IgD-negative memory B cell (primary cell): ENCODE data around the gene MYPOP. TPM values are rescaled to one million over a fixed set of nuclear protein-coding genes. Genes with fewer than 3 reads are reported as not detected.
A peak's percentile ranks its signal among the peaks of the same experiment; 100 is the strongest.
"Not testable (repeated sequence)": the region's sequence is repeated elsewhere in the genome, so short reads cannot be mapped to it uniquely, and the experiment has no call there.

Experiments used
- H3K27ac Mint-ChIP-seq, 3 donors: one replicate each; pipeline ENCODE4 v1.8.0; 2020 to 2022; ENCODE audit warnings: mild to moderate bottlenecking in 3 of 3, mixed read lengths in 3 of 3, moderate library complexity in 1 of 3
- H3K27me3 Mint-ChIP-seq: one replicate; pipeline ENCODE4 v1.8.0; 2021; ENCODE audit warnings: mixed read lengths
- H3K36me3 Mint-ChIP-seq: one replicate; pipeline ENCODE4 v1.8.0; 2020; ENCODE audit warnings: mild to moderate bottlenecking, mixed read lengths
- H3K4me1 Mint-ChIP-seq, 3 donors: one replicate each; pipeline ENCODE4 v1.8.0; 2020 to 2022; ENCODE audit warnings: mixed read lengths in 3 of 3, mild to moderate bottlenecking in 1 of 3
- H3K4me3 Mint-ChIP-seq, 4 donors: one replicate each; pipeline ENCODE4 v1.8.0; 2020 to 2022; ENCODE audit warnings: mild to moderate bottlenecking in 4 of 4, mixed read lengths in 4 of 4, moderate library complexity in 3 of 4
- H3K9me3 Mint-ChIP-seq, 3 donors: one replicate each; pipeline ENCODE4 v1.8.0; 2020 to 2021; ENCODE audit warnings: mixed read lengths in 3 of 3, mild to moderate bottlenecking in 1 of 3
- polyA plus RNA-seq: library from polyadenylated mRNA; unstranded; fragments of 300-500 nt; fragmentation: Illumina TruSeq; gene quantifications from one replicate; pipeline ENCODE4 v1.2.3, GENCODE V29; 2021

MYPOP gene
- polyA plus RNA-seq, 1 donor from 2014 or later, result 0.70 TPM

DNA sequence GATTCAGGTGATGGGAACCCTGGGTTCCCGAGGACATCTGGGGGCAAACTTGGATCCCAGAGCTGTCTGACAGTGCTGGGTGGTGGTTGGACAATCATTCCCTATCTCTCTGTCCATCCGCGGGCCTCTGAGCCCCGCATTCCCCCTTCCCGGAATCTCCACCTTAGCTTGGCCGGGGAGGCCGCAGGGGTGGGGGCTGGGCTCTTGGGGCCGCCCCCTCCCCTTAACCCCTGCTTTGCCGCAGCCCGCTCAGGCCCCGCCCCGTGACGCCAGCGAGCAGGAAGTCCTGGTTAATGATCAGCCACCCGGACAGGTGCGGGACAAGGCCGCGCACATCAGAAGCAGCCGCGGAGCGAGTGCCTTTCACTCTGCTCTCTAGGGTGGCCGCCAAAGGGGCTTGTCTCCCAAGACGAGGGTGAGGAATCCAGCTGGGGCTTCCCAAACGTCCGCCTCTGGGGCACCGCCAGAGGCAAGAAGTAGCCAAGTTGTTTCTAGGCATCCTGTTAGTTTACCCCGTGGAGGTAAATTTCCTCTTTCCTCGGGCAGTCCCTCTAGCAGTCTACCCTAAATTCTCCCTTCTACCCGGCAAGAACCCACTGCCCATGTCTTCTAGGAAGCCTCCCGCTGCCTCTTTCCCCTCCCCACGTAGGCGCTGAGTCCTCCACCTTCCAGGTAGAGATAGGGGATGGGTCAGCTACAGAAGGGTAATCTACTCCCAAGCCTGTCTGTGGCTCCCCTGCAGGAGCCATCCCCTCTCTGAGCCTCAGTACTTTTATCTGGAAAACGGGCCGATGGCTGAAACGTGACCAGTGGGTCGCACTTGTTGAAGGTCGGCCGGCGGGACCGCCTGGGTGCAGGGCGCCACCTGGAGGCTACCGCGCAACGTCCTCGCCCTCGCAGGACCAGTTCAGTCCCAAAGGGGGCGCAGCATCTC is 19.5 kb downstream of the MYPOP start:
- Mint-ChIP-seq H3K4me1 (peaks cover 10 to 22% (median 16%) of the 10 kb centered on the region in 3 donors), H3K9me3 (no peaks in the 10 kb centered on the region), H3K27ac (peak overlapping the region in 2 of 3 donors; percentile 68 to 77), H3K27me3 (peaks cover 20% of the 10 kb centered on the region), H3K4me3 (peak overlapping the region; percentile 76 to 97 (median 85)), H3K36me3 (peaks cover 7% of the 10 kb centered on the region)

DNA sequence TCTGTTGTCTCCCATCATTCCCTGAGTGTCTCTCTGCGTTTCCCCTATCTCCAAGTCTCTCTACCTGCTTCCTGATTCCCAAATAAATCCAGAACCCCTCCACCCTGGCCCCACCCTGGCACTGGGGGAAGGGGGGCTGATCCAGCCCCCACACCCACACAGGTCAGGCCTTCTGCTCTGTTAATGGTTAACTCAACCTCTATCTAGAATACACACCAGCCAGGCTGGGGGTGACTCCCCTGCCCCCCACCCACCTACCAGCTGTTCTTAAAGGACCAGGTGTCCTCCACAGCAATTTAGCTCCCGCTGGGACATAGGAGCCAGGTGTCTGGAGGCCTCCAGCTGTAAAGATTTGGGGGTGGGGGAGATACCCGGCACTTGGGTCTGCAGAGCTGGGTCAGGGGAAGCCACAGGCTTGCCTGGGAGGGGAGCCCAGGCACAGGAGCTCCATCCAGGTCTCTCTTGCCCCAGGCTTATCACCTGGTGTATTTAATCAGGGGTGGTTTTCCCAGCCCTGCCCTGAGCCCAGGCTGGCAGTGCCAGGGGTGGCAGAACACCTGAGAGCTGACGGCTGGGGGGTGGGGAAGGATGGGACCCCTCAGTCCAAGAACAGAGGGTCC is 20.4 kb downstream of the MYPOP start:
- Mint-ChIP-seq H3K4me3 (peak overlapping the region in 2 of 4 donors; percentile 39 to 42), H3K4me1 (peaks cover 10 to 22% (median 21%) of the 10 kb centered on the region in 3 donors), H3K36me3 (peaks cover 7% of the 10 kb centered on the region), H3K9me3 (no peaks in the 10 kb centered on the region), H3K27me3 (peaks cover 29% of the 10 kb centered on the region), H3K27ac (peak overlapping the region in 1 of 3 donors; percentile 29)

DNA sequence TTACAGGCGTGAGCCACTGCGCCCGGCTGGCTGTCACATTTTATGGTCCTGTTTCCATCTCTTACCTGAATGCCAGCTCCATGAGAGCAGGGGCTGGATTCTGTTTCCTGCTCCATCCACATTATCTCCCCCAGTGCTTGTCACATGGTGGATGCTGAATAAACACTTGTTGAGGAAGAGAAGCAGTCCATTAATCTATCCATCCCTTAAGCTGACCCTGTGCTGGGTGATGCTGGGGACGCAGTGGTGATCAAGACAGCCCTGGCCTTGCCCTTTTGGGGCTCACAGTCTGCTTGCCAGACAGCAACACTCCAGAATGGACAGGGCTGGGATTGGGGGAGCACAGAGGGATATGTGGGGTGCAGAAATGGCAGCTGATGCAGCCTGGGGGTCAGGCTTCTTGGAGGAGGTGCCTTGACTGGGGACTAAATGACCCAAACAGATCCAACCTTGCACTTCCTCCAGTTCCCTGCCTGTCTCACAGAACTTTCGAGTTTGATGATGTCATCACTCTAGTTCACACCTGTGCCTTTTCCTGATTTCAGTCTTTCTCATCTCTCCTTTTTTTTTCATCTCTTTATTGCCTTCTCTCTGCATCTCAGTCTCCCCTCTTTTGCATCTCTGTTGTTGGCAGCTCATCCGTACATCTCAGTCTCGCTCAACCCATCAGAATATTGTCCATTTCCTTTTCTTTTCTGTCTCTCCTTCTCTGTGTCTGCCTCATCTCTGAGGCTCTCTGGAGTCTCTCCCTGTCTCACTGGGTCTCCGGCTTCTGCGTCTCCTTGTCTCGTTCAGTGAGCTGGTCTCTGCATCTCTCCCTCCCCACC is 21.1 kb downstream of the MYPOP start:
- Mint-ChIP-seq H3K4me3 (peak overlapping the region in 2 of 4 donors; percentile 39 to 42), H3K4me1 (peaks cover 10 to 17% (median 16%) of the 10 kb centered on the region in 3 donors), H3K27ac (peak overlapping the region in 1 of 3 donors; percentile 29), H3K9me3 (no peaks in the 10 kb centered on the region), H3K27me3 (peaks cover 30% of the 10 kb centered on the region), H3K36me3 (peaks cover 7% of the 10 kb centered on the region)

DNA sequence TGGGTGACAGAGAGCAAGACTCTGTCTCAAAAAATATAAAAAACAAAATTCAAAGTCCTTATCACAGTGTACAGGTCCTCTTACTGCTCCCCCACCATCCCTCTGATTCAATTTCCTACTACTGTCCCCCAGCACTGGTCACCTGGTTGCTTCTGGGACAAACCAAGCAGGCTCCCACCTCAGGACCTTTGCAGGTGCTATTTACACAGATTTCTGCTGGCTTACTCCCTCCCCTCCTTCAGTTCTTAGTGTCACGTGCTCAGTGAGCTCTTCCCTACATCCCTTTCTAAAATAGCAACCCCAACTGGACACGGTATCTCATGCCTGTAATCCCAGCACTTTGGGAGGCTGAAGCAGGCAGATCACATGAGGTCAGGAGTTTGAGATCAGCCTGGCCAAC is 22.4 kb downstream of the MYPOP start:
- Mint-ChIP-seq H3K27ac (no peak overlapping the region), H3K9me3 (no peaks in the 10 kb centered on the region), H3K36me3 (peaks cover 4% of the 10 kb centered on the region), H3K4me1 (peaks cover 10 to 14% (median 10%) of the 10 kb centered on the region in 3 donors), H3K4me3 (peak overlapping the region in 1 of 4 donors; percentile 14), H3K27me3 (peaks cover 38% of the 10 kb centered on the region)

DNA sequence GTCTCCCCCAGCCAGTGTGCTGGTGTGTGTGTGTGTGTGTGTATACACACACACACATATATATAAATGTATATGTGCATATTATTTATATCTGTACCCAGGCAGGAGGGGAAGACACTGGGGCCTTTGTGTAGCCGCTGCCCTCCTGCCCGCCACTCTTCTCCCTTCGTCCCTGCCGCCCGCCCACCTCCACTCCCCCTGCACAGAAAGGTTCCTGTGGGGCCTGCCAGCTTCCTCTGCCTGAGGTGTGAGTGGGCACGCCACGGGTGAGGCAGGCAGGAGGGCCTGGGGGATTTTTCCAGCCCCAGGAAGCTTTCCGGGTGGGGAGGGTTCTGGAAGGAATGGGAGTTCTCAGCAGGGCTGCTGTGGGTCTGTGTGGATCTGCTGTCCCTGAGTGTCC is 23.4 kb downstream of the MYPOP start:
- Mint-ChIP-seq H3K27me3 (peaks cover 41% of the 10 kb centered on the region), H3K9me3 (no peaks in the 10 kb centered on the region), H3K4me1 (peaks cover 10 to 14% (median 10%) of the 10 kb centered on the region in 3 donors), H3K36me3 (peaks cover 4% of the 10 kb centered on the region), H3K4me3 (peak overlapping the region in 1 of 4 donors; percentile 49), H3K27ac (no peak overlapping the region)

DNA sequence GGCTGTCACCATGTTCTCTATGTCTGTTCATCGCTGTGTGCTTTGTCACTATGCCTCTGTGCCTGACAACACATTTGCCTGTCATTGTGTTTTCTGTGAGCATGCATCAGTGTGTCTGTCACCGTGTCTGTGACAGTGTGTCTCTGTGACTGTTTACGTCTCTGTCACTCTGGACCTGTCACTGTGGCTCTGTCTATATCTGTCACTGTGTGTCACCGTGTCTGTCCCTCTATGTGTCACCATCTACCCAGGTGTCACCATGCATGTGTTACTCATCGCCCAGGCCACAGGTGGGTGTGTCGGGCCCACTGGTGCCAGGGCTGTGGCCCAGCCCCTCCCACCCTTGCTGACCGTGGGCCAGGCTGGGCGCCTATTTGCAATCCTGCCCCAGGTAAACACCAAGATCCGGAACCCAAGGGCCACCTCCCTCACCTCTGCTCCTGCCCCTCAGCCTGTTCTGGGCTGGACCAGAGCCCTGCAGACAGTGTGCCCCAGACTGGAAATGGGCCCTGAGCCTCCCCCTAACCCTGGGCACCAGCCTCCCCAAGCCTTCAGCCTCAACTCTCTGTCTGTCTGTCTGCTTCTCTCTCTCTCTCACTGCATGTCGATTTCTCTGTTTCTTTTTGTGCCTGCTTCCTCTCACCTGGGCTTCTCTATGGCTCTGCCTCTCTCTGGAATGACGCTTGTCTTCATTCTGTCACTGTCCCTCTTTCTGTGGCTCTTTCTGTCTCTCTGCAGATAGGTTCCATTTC is 24.2 kb downstream of the MYPOP start:
- Mint-ChIP-seq H3K27ac (no peak overlapping the region), H3K4me3 (no peak overlapping the region), H3K36me3 (peaks cover under 1% of the 10 kb centered on the region), H3K9me3 (no peaks in the 10 kb centered on the region), H3K27me3 (peaks cover 40% of the 10 kb centered on the region), H3K4me1 (peaks cover 6 to 12% (median 8%) of the 10 kb centered on the region in 3 donors)

DNA sequence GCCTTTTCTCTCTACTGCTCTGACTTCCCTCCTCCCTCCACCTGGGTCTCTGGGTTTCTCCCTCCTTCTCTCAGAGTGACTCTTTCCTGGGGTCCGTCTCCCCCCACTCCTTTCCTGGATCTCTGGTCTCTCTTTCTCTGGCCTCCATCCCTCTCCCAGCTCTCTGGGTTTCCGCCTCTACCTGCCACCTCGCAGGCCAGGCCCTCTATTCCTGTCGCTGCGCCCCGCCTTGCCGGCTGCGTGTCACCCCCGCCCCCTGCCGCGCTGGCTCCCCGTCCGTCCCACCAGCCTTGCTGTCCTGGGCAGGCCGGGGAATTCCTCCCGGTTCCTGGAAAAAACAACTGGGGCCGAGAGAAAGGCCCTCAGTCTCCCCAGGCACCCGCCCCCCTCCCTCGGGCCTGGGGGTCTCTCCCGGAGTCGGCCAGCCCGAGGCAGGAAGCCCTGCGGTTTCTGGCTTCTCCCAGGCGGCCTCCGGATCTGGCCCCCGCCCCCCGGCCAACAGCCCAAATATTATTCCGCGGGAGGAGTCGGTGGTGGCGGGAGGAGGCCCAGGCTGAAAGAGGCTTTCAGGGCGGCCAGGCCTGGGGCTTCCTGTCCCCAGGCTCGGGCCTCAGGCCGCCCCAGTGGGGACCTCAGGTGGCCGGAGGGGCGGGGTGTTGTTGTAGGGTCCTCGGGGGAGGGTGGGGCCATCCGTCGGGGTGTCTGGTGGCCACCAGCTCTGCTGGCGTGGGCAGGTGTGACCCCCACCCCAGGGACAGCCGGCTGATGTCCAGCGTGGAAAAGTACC is 25.8 kb downstream of the MYPOP start:
- Mint-ChIP-seq H3K4me3 (peak overlapping the region in 1 of 4 donors; percentile 4), H3K4me1 (peaks cover 5 to 8% (median 5%) of the 10 kb centered on the region in 3 donors), H3K27ac (peak overlapping the region in 1 of 3 donors; percentile 20), H3K36me3 (no peaks in the 10 kb centered on the region), H3K27me3 (peaks cover 38% of the 10 kb centered on the region), H3K9me3 (no peaks in the 10 kb centered on the region)

DNA sequence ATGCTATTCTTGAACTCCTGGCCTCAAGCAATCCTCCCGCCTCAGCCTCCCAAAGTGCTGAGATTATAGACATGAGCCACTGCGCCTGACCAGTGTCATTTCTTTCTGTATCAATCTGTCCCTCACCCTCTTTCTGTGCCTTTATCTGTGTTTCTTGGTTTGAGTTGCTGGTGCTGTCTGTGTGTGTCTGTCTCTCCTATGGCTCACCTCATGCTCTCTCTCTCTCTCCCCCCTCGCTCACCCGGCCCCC is 26.3 kb downstream of the MYPOP start:
- Mint-ChIP-seq H3K9me3 (no peaks in the 10 kb centered on the region), H3K27ac (peak overlapping the region in 1 of 3 donors; percentile 20), H3K4me1 (peaks cover 4 to 6% (median 5%) of the 10 kb centered on the region in 3 donors), H3K27me3 (peaks cover 38% of the 10 kb centered on the region), H3K36me3 (no peaks in the 10 kb centered on the region), H3K4me3 (peak overlapping the region in 2 of 4 donors; percentile 4 to 44)

DNA sequence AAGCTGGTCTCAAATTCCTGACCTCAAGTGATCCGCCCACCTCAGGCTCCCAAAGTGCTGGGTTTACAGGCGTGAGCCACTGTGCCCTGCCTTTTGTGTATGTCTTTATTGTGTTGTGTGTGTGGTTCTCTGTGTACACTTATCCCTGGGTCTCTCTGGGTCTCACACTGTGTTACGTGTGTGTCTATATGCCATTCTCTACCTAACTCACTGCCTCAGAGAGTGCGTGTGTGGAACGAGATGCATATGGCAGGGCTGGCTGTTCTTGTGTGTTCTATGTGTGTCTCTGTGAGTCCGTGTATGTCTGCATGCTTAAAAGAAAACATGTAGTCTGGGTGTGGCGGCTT is 27.8 kb downstream of the MYPOP start:
- Mint-ChIP-seq H3K9me3 (no peaks in the 10 kb centered on the region), H3K27ac (peak overlapping the region in 1 of 3 donors; percentile 18), H3K4me1 (peaks cover 4 to 6% (median 5%) of the 10 kb centered on the region in 3 donors), H3K27me3 (peaks cover 34% of the 10 kb centered on the region), H3K36me3 (no peaks in the 10 kb centered on the region), H3K4me3 (no peak overlapping the region)

DNA sequence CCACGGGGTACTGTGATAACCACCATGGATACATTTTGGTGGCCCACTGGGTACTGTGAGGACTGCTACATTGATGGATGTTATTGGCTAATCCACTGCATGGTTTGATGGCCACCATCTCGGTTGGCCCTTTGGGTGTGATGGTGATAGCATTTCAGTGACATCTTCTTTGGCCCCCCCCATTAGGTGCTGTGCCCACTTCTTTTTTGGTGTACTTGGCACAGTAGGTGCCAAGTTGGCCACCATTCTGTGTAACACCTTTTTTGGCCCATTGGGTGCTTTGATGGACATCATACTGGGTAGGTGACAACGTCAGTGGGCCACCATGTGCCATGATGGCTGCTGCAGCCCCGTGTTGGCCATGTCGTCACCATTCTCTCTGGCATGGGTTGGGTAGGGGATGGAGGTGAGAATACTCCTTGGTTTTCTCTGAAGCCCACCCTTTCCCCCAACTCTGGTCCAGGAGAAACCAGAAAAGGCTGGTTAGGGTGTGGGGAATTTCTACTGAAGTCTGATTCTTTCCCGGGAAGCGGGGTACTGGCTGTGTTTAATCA is 29.1 kb downstream of the MYPOP start:
- Mint-ChIP-seq H3K4me3 (peak overlapping the region in 1 of 4 donors; percentile 19), H3K27me3 (peaks cover 25% of the 10 kb centered on the region), H3K9me3 (no peaks in the 10 kb centered on the region), H3K36me3 (no peaks in the 10 kb centered on the region), H3K4me1 (peaks cover 0 to 6% (median 4%) of the 10 kb centered on the region in 3 donors), H3K27ac (no peak overlapping the region)

DNA sequence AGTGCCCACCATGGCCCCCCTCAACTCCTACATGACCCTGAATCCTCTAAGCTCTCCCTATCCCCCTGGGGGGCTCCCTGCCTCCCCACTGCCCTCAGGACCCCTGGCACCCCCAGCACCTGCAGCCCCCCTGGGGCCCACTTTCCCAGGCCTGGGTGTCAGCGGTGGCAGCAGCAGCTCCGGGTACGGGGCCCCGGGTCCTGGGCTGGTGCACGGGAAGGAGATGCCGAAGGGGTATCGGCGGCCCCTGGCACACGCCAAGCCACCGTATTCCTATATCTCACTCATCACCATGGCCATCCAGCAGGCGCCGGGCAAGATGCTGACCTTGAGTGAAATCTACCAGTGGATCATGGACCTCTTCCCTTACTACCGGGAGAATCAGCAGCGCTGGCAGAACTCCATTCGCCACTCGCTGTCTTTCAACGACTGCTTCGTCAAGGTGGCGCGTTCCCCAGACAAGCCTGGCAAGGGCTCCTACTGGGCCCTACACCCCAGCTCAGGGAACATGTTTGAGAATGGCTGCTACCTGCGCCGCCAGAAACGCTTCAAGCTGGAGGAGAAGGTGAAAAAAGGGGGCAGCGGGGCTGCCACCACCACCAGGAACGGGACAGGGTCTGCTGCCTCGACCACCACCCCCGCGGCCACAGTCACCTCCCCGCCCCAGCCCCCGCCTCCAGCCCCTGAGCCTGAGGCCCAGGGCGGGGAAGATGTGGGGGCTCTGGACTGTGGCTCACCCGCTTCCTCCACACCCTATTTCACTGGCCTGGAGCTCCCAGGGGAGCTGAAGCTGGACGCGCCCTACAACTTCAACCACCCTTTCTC is 30.1 kb downstream of the MYPOP start:
- H3K9me3 Mint-ChIP-seq, result no peaks in the 10 kb centered on the region
- H3K4me3 Mint-ChIP-seq, result no peak overlapping the region
- no peak overlapping the region for H3K27ac Mint-ChIP-seq
- H3K4me1 Mint-ChIP-seq, result peaks cover 0 to 2% (median 2%) of the 10 kb centered on the region in 3 donors
- H3K36me3 Mint-ChIP-seq, result peaks cover 2% of the 10 kb centered on the region
- H3K27me3 Mint-ChIP-seq, result peaks cover 15% of the 10 kb centered on the region

DNA sequence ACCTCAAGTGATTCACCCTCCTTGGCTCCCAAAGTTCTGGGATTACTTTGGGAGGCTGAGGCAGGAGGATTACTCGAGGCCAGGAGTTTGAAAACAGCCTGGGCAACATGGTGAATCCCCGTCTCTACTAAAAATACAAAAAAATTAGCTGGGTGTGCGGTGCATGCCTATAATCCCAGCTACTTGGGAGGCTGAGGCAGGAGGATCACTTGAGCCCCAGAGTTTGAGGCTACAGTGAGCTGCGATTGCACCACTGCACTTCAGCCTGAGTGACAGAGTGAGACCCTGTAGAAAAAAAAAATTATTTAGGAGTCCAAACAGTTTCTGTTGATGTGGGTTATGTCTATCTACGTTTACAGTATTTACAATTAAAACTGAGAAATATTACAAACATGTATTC is 31.6 kb downstream of the MYPOP start:
- H3K9me3 Mint-ChIP-seq, result no peaks in the 10 kb centered on the region
- peaks cover 6% of the 10 kb centered on the region for H3K27me3 Mint-ChIP-seq
- H3K27ac Mint-ChIP-seq, result no peak overlapping the region
- no peak overlapping the region for H3K4me3 Mint-ChIP-seq
- no peaks in the 10 kb centered on the region for H3K4me1 Mint-ChIP-seq
- peaks cover 2% of the 10 kb centered on the region for H3K36me3 Mint-ChIP-seq

DNA sequence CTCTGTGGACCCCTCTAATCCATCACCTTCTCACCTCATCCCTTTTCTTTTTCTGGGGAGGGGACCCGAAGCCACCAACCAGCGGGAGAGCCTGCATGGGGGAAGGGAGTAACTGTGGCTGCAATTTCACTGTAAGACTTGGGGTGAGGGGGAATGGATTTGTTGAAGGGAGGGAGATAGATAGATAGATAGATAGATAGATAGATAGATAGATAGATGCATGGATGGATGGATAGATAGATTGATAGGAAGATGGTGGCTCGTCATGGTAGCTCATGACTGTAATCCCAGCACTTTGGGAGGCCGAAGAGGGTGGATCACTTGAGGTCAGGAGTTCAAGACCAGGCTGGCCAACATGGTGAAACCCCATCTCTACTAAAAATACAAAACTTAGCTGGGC is 35.2 kb downstream of the MYPOP start:
- Mint-ChIP-seq H3K27ac (peak overlapping the region in 1 of 3 donors; percentile 5), H3K4me1 (peaks cover 5 to 10% (median 7%) of the 10 kb centered on the region in 3 donors), H3K27me3 (peaks cover 16% of the 10 kb centered on the region)
- H3K36me3 Mint-ChIP-seq, H3K9me3 Mint-ChIP-seq, H3K4me3 Mint-ChIP-seq: not testable (repeated sequence)
